Type B pancreatic cell (in vitro differentiated cells): Measurements from ENCODE around the gene TENT5C. TPM values are rescaled to one million over a fixed set of nuclear protein-coding genes. Genes with fewer than 3 reads are reported as not detected.
"Not testable (repeated sequence)": the region's sequence is repeated elsewhere in the genome, so short reads cannot be mapped to it uniquely, and the experiment has no call there.

Experiments used
- DNase-seq: peaks from one replicate; pipeline ENCODE4 v3.0.0; 2021; ENCODE audit warnings: mixed read lengths; ENCODE audit not compliant: unreplicated experiment; ENCODE audit errors: extremely low spot score
- H3K27ac Mint-ChIP-seq: 2 replicates; pipeline ENCODE4 v1.8.0; 2021; ENCODE audit warnings: mild to moderate bottlenecking, mixed read lengths
- H3K27me3 Mint-ChIP-seq: 2 replicates; pipeline ENCODE4 v1.8.0; 2021; ENCODE audit warnings: mixed read lengths
- H3K36me3 Mint-ChIP-seq: 2 replicates; pipeline ENCODE4 v1.8.0; 2021; ENCODE audit warnings: mixed read lengths
- H3K4me1 Mint-ChIP-seq: one replicate; pipeline ENCODE4 v1.8.0; 2021; ENCODE audit warnings: mixed read lengths; ENCODE audit not compliant: unreplicated experiment
- H3K4me3 Mint-ChIP-seq: 2 replicates; pipeline ENCODE4 v1.8.0; 2021; ENCODE audit warnings: mild to moderate bottlenecking, mixed read lengths
- H3K9me3 Mint-ChIP-seq: 2 replicates; pipeline ENCODE4 v1.8.0; 2021; ENCODE audit warnings: mixed read lengths
- long read RNA-seq: library from polyadenylated mRNA; unstranded; transcript quantifications from one replicate; pipeline ENCODE4 v2.0.0, GENCODE V29; 2020
- total RNA-seq: library from RNA; stranded (reverse); gene quantifications from 2 replicates; pipeline ENCODE4 v1.2.1, GENCODE V29; 2021; ENCODE audit warnings: low replicate concordance
- TF ChIP-seq, protein P1 (sequence below): fragments of 200-600 bp; sonication (generic); conservative IDR thresholded peaks from 2 replicates; pipeline ENCODE4 v1.5.0; 2021; ENCODE audit warnings: antibody characterized with exemption, mild to moderate bottlenecking

The TENT5C gene
- total RNA-seq = 12.9 and 13.8 TPM in 2 replicates
- long read RNA-seq, full-length matches to known transcripts = 23 of 29 reads
- long read RNA-seq, partial matches to known transcripts = 0 of 29 reads
- long read RNA-seq, other reads (novel, unspliced or antisense) = 6 of 29 reads

DNA sequence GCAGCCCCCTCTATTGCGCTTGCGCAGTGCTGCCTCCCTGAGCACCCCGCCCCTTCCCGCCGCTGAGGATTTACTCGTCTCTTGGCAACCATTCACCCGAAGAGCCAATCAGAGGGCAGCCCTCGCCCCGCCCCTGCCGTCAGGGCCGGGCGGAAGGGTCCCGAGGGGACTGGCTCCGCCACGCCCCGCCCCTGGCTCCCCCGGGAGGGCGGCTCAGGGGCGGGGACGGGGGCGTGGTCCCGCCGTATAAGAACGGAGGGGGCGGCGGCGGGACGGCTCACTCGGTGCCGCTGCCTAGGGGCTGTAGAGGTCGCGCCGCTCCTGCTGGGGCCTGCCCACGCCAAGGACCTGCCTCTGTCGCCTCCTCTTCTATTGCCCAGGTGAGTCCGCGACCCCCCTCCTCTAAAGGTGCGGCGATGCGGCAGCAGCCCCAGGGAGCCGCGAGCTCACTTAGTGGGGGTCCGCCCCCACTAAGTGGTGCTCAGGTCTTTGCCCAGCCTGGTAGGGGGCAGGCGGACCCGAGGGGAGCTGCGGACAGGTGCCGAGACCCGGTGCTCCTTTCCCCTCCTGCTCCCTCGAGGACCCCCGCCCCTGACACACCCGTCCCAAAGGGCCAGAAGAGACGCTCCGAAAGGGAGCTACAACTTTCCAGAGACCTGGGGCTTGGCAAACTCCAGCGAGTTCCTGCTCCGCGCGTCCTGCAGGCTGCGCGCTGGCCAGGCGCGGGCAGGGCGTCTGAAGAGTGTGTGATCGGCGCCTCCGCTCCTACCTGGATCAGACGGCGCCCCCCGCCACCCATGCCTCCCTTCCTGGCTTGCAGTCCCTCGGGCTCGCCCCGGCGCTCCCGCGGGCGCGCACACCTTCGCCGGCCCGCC lies at the start of gene TENT5C:
TSS of gene TENT5C (plus strand) at position 275 of the 875 bp plus-strand sequence. CDS start 16,821 bp downstream, outside the sequence.
- peak; percentile 96 for DNase-seq
- no peaks in the 10 kb centered on the region for H3K36me3 Mint-ChIP-seq
- H3K4me3 Mint-ChIP-seq = peak within 1 kb of the TSS; percentile 97
- H3K27ac Mint-ChIP-seq = peak within 1 kb of the TSS; percentile 95
- no peaks in the 10 kb centered on the region for H3K9me3 Mint-ChIP-seq
- peaks cover 4% of the 10 kb centered on the region for H3K4me1 Mint-ChIP-seq
- TF ChIP-seq, protein P1, sequence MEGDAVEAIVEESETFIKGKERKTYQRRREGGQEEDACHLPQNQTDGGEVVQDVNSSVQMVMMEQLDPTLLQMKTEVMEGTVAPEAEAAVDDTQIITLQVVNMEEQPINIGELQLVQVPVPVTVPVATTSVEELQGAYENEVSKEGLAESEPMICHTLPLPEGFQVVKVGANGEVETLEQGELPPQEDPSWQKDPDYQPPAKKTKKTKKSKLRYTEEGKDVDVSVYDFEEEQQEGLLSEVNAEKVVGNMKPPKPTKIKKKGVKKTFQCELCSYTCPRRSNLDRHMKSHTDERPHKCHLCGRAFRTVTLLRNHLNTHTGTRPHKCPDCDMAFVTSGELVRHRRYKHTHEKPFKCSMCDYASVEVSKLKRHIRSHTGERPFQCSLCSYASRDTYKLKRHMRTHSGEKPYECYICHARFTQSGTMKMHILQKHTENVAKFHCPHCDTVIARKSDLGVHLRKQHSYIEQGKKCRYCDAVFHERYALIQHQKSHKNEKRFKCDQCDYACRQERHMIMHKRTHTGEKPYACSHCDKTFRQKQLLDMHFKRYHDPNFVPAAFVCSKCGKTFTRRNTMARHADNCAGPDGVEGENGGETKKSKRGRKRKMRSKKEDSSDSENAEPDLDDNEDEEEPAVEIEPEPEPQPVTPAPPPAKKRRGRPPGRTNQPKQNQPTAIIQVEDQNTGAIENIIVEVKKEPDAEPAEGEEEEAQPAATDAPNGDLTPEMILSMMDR = no peak
- H3K27me3 Mint-ChIP-seq = peaks cover 81% of the 10 kb centered on the region

DNA sequence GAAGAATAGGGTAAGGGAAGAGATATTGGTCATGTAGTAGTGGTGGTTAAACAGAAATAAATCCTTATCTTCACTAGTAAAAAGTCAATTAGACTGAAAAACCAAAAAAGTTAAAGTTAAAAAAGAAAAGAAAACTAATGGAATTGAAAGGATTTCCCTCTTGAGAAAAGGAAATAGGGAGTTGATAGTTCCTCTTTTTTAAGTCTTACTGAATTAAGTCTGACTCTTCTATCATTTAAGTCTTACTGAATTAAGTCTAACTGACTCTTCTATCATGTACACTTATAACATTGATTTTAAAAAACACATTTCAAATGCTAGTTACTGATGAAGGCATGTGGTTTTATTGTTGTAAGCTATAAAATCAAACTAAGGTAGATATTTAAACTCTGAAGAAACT lies 49.5 kb upstream of the TENT5C start:
- H3K27ac Mint-ChIP-seq = no peak overlapping the region

DNA sequence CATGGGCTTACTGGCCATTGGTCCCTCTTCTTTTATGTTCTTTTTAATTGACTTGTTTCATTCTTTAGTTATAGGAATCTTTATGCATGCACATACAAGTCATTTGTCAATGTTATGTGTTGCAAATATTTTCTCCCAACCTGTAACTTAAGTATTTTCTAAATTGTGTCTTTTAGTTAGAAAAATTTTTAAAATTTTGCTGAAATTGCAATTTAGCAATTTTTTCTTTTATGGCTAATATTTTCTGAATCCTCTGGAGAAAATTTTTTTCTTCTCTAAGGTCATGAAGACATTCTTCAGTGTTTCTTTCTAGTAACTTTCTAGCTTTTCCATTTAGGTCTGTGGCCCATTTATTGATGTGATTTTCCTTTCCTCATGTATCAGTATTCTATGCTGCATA lies 48.9 kb upstream of the TENT5C start:
- DNase-seq = no peak
- Mint-ChIP-seq H3K27me3 (no peaks in the 10 kb centered on the region), H3K9me3 (no peaks in the 10 kb centered on the region), H3K4me1 (no peaks in the 10 kb centered on the region), H3K4me3 (no peak overlapping the region), H3K27ac (no peak overlapping the region), H3K36me3 (no peaks in the 10 kb centered on the region)
- TF ChIP-seq, protein P1 = no peak

More for the DNA sequence above, 49.5 kb upstream of the TENT5C start:
- TF ChIP-seq, protein P1 = no peak
- H3K9me3 Mint-ChIP-seq = no peaks in the 10 kb centered on the region
- H3K36me3 Mint-ChIP-seq = no peaks in the 10 kb centered on the region
- no peaks in the 10 kb centered on the region for H3K4me1 Mint-ChIP-seq
- H3K4me3 Mint-ChIP-seq = no peak overlapping the region
- no peaks in the 10 kb centered on the region for H3K27me3 Mint-ChIP-seq
- DNase-seq = no peak

- H3K27me3 Mint-ChIP-seq, DNase-seq, H3K4me1 Mint-ChIP-seq, H3K36me3 Mint-ChIP-seq, H3K27ac Mint-ChIP-seq, H3K9me3 Mint-ChIP-seq, H3K4me3 Mint-ChIP-seq: not testable (repeated sequence)
Observed at GRCh38 chr1:117558451-117558850, 47.4 kb upstream of the TENT5C start.

DNA sequence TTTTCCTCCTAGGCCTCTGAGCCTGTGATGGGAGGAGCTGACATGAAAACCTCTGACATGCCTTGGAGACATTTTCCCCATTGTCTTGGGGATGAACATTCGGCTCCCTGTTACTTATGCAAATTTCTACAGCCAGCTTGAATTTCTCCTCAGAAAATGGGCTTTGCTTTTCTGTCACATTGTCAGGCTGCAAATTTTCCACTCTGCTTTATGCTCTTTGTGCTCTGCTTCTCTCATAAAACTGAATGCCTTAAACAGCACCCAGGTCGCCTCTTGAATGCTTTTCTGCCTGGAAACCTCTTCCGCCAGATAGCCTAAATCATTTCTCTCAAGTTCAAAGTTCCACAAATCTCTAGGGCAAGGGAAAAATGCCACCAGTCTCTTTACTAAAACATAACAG lies 46.7 kb upstream of the TENT5C start:
- no peak overlapping the region for H3K4me3 Mint-ChIP-seq

More for the DNA sequence above, 46.7 kb upstream of the TENT5C start:
- H3K9me3 Mint-ChIP-seq = no peaks in the 10 kb centered on the region
- no peaks in the 10 kb centered on the region for H3K27me3 Mint-ChIP-seq
- no peak for DNase-seq
- H3K27ac Mint-ChIP-seq = no peak overlapping the region
- TF ChIP-seq, protein P1 = no peak
- H3K36me3 Mint-ChIP-seq = no peaks in the 10 kb centered on the region
- no peaks in the 10 kb centered on the region for H3K4me1 Mint-ChIP-seq
